ENCODE measurements around the gene CYTH1. TPM values are rescaled to one million over a fixed set of nuclear protein-coding genes. Genes with fewer than 3 reads are reported as not detected.

Gene CYTH1
- total RNA-seq, 1 experiment from 2014 or later = 9.7 TPM

GRCh38 chr17:78716292-78716691 lies 65.8 kb downstream of the CYTH1 start:
- DNase-seq = no peak
- Histone ChIP-seq H4K20me1 (ENCODE audit: control insufficient read depth, insufficient read depth, insufficient read length) (no peaks in the 10 kb centered on the region), H3K27me3 (ENCODE audit: insufficient read depth, low read length) (no peaks in the 10 kb centered on the region), H2BK12ac (ENCODE audit: insufficient read length, low read depth, low read length) (no peak overlapping the region), H2AK5ac (ENCODE audit: insufficient read length, low read length) (no peak overlapping the region), H3K18ac (ENCODE audit: insufficient read length, low read depth, low read length) (no peak overlapping the region), H3K27ac (ENCODE audit: insufficient read length, low read depth, low read length) (no peak overlapping the region), H2BK20ac (ENCODE audit: low read depth, low read length, poor library complexity, severe bottlenecking) (no peak overlapping the region), H3K79me1 (ENCODE audit: insufficient read depth, low read depth, low read length, poor library complexity, severe bottlenecking) (no peaks in the 10 kb centered on the region), H3K9ac (ENCODE audit: extremely low read depth, insufficient read length, low read length) (no peak overlapping the region), H3K4me1 (ENCODE audit: insufficient read depth, low read length) (peaks cover 2% of the 10 kb centered on the region; the same call in 1 of the 2 replicates), H3K23me2 (ENCODE audit: insufficient read length, low read depth, low read length, poor library complexity, severe bottlenecking) (no peaks in the 10 kb centered on the region), H3K9me3 (ENCODE audit: control insufficient read depth, low read depth, low read length) (no peaks in the 10 kb centered on the region), H3K14ac (ENCODE audit: insufficient read depth, low read length) (no peak overlapping the region), H3K23ac (ENCODE audit: insufficient read length, low read depth, low read length) (no peak overlapping the region), H4K91ac (ENCODE audit: insufficient read length, low read depth, low read length) (no peak overlapping the region), H2BK15ac (ENCODE audit: low read depth, low read length) (no peak overlapping the region), H2AFZ (ENCODE audit: low read length) (no peak overlapping the region), H3K4me2 (ENCODE audit: insufficient read depth, insufficient read length, low read length) (no peak overlapping the region), H2BK5ac (ENCODE audit: insufficient read length, low read length) (no peak overlapping the region), H2BK120ac (ENCODE audit: low read depth, low read length, poor library complexity, severe bottlenecking) (no peak overlapping the region), H4K8ac (replicated peaks; ENCODE audit: insufficient read length, low read depth, low read length) (no peak overlapping the region), H3T11ph (ENCODE audit: low read length) (no peak overlapping the region), H3K56ac (ENCODE audit: insufficient read length, low read depth, low read length) (no peak overlapping the region), H3K4ac (ENCODE audit: low read depth, low read length) (no peak overlapping the region), H3K79me2 (ENCODE audit: insufficient read depth, low read length) (no peaks in the 10 kb centered on the region), H4K5ac (ENCODE audit: insufficient read length, low read depth, low read length) (no peak overlapping the region)
- no peaks in the 10 kb centered on the region; a peak in 1 of 5 replicates for H3K9me3 Mint-ChIP-seq
- H3K4me3 Mint-ChIP-seq = no peak overlapping the region
- no peak overlapping the region for H3K27ac Mint-ChIP-seq
- peaks cover 25 to 40% of the 10 kb centered on the region in 2 experiments for H3K4me1 Mint-ChIP-seq
- H3K27me3 Mint-ChIP-seq (ENCODE audit: low read depth) = peaks cover 2% of the 10 kb centered on the region; the same call in 1 of the 2 replicates
- H3K36me3 Mint-ChIP-seq (ENCODE audit: insufficient read depth in 1 of 3, low read depth in 3 of 3) = no peaks in the 10 kb centered on the region
- TF ChIP-seq CTCF (conservative IDR thresholded peaks at IDR 0.05) = no peak
- no CpG with 5 or more reads among the region's 1 CpG for WGBS (ENCODE audit: extremely low coverage, insufficient read length, low lambda C conversion rate)
